ENCODE measurements around the gene ADCK1. TPM values are rescaled to one million over a fixed set of nuclear protein-coding genes. Genes with fewer than 3 reads are reported as not detected.

The ADCK1 gene
- total and polyA plus RNA-seq, 2 of the 13 experiments (the other 11 are each of a cell fraction or from before 2014, with no cell fraction given) = 3.9 to 6.3 TPM

GRCh38 chr14:77799863-77800730 lies at the start of gene ADCK1 (continued):
- no peak for TF ChIP-seq ELK4 (CRISPR knock-in tag; IDR thresholded peaks at IDR 0.05; ENCODE audit: borderline replicate concordance)
- TF ChIP-seq, protein P1, sequence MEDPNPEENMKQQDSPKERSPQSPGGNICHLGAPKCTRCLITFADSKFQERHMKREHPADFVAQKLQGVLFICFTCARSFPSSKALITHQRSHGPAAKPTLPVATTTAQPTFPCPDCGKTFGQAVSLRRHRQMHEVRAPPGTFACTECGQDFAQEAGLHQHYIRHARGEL (CRISPR knock-in tag; IDR thresholded peaks at IDR 0.05) = peak; percentile 66; the same call in 1 of the 2 replicates
- peak; percentile 33; the same call in 1 of the 2 replicates for TF ChIP-seq ZC3H13 (CRISPR knock-in tag; IDR thresholded peaks at IDR 0.05)
- TF ChIP-seq ZNF501 (CRISPR knock-in tag; IDR thresholded peaks at IDR 0.05) = peak; percentile 95
- peak; percentile 75; the same call in 1 of the 2 replicates for TF ChIP-seq ZNF136 (CRISPR knock-in tag; IDR thresholded peaks at IDR 0.05; ENCODE audit: low read depth)
- TF ChIP-seq, protein P2, sequence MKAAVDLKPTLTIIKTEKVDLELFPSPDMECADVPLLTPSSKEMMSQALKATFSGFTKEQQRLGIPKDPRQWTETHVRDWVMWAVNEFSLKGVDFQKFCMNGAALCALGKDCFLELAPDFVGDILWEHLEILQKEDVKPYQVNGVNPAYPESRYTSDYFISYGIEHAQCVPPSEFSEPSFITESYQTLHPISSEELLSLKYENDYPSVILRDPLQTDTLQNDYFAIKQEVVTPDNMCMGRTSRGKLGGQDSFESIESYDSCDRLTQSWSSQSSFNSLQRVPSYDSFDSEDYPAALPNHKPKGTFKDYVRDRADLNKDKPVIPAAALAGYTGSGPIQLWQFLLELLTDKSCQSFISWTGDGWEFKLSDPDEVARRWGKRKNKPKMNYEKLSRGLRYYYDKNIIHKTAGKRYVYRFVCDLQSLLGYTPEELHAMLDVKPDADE (CRISPR knock-in tag; IDR thresholded peaks at IDR 0.05) = no peak
- peak; percentile 58; the same call in 1 of the 2 replicates for TF ChIP-seq POLR2AphosphoS5 (IDR thresholded peaks at IDR 0.05; ENCODE audit: low read depth, low read length)
- TF ChIP-seq ZNF331 (CRISPR knock-in tag; IDR thresholded peaks at IDR 0.05) = peak; percentile 43; the same call in 1 of the 2 replicates
- peak; percentile 85 for TF ChIP-seq ATF7-NPFF (CRISPR knock-in tag; IDR thresholded peaks at IDR 0.05; ENCODE audit: low read depth)
- TF ChIP-seq ZNF205 (CRISPR knock-in tag; IDR thresholded peaks at IDR 0.05) = peak; percentile 63; the same call in 1 of the 2 replicates
- peak; percentile 90 for TF ChIP-seq RNF2 (conservative IDR thresholded peaks at IDR 0.05; ENCODE audit: low read depth)
- TF ChIP-seq ZSCAN9 (CRISPR knock-in tag; IDR thresholded peaks at IDR 0.05; ENCODE audit: borderline replicate concordance) = peak; percentile 39; the same call in 1 of the 2 replicates
- TF ChIP-seq UBTF (CRISPR knock-in tag; IDR thresholded peaks at IDR 0.05) = peak; percentile 90
- peak; percentile 73 for TF ChIP-seq ELF3 (CRISPR knock-in tag; IDR thresholded peaks at IDR 0.05)
- TF ChIP-seq MED8 (CRISPR knock-in tag; IDR thresholded peaks at IDR 0.05; ENCODE audit: insufficient replicate concordance) = peak; percentile 62
- TF ChIP-seq HOXA3 (CRISPR knock-in tag; IDR thresholded peaks at IDR 0.05) = peak; percentile 83
- no peak for TF ChIP-seq RFX5 (IDR thresholded peaks at IDR 0.05; ENCODE audit: low read depth, low read length)
- TF ChIP-seq ZNF350 (CRISPR knock-in tag; IDR thresholded peaks at IDR 0.05; ENCODE audit: borderline replicate concordance, low read depth) = peak; percentile 42; the same call in 1 of the 2 replicates
- TF ChIP-seq, protein P3, sequence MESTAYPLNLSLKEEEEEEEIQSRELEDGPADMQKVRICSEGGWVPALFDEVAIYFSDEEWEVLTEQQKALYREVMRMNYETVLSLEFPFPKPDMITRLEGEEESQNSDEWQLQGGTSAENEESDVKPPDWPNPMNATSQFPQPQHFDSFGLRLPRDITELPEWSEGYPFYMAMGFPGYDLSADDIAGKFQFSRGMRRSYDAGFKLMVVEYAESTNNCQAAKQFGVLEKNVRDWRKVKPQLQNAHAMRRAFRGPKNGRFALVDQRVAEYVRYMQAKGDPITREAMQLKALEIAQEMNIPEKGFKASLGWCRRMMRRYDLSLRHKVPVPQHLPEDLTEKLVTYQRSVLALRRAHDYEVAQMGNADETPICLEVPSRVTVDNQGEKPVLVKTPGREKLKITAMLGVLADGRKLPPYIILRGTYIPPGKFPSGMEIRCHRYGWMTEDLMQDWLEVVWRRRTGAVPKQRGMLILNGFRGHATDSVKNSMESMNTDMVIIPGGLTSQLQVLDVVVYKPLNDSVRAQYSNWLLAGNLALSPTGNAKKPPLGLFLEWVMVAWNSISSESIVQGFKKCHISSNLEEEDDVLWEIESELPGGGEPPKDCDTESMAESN (CRISPR knock-in tag; conservative IDR thresholded peaks at IDR 0.05) = peak; percentile 97
- TF ChIP-seq, protein P4, sequence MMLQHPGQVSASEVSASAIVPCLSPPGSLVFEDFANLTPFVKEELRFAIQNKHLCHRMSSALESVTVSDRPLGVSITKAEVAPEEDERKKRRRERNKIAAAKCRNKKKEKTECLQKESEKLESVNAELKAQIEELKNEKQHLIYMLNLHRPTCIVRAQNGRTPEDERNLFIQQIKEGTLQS (CRISPR knock-in tag; IDR thresholded peaks at IDR 0.05) = peak; percentile 45; the same call in 1 of the 2 replicates
- TF ChIP-seq KMT2A (CRISPR knock-in tag; IDR thresholded peaks at IDR 0.05) = peak; percentile 28; the same call in 1 of the 2 replicates
- 0 out of 2 replicates have a peak, but pooled peaks have one; percentile 30 for TF ChIP-seq ZNF292 (CRISPR knock-in tag; IDR thresholded peaks at IDR 0.05; ENCODE audit: borderline replicate concordance, low read depth)

All from HepG2 (cell line).